Neural progenitor cell (in vitro differentiated cells): ENCODE measurements around the gene PPM1F.
"Not testable (repeated sequence)": the region's sequence is repeated elsewhere in the genome, so short reads cannot be mapped to it uniquely, and the experiment has no call there.

ENCODE experiments used
- EZH2 ChIP-seq: fragments of 200-600 bp; sonication (generic); IDR thresholded peaks from 2 replicates; pipeline ENCODE4 v1.6.1; 2017; ENCODE audit warnings: antibody characterized with exemption, mild to moderate bottlenecking, moderate library complexity
- EZH2phosphoT487 ChIP-seq: fragments of 200-600 bp; sonication (generic); IDR thresholded peaks from 2 replicates; pipeline ENCODE4 v1.6.1; 2017; ENCODE audit warnings: antibody characterized with exemption
- TF ChIP-seq, protein P1 (sequence below): fragments of 200-600 bp; sonication (generic); IDR thresholded peaks from 2 replicates; pipeline ENCODE4 v1.5.1; 2017; ENCODE audit warnings: antibody characterized with exemption, mild to moderate bottlenecking

DNA sequence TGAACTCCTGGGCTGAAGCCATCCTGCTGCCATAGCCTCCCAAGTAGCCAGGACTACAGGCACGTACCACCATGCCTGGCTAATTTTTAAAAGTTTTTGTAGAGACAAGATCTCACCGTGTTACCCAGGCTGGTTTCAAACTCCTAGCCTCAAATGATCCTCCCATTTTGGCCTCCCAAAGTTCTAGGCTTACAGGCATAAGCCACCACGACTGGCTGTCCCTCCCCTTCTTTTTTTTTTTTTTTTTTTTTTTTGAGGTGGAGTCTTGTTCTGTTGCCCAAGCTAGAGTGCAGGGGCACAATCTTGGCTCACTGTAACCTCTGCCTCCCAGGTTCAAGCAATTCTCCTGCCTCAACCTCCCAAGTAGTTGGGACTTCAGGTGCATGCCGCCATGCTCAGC is 77.7 kb downstream of the PPM1F start:
- TF ChIP-seq, protein P1, sequence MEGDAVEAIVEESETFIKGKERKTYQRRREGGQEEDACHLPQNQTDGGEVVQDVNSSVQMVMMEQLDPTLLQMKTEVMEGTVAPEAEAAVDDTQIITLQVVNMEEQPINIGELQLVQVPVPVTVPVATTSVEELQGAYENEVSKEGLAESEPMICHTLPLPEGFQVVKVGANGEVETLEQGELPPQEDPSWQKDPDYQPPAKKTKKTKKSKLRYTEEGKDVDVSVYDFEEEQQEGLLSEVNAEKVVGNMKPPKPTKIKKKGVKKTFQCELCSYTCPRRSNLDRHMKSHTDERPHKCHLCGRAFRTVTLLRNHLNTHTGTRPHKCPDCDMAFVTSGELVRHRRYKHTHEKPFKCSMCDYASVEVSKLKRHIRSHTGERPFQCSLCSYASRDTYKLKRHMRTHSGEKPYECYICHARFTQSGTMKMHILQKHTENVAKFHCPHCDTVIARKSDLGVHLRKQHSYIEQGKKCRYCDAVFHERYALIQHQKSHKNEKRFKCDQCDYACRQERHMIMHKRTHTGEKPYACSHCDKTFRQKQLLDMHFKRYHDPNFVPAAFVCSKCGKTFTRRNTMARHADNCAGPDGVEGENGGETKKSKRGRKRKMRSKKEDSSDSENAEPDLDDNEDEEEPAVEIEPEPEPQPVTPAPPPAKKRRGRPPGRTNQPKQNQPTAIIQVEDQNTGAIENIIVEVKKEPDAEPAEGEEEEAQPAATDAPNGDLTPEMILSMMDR: not testable (repeated sequence)
- not testable (repeated sequence) for TF ChIP-seq EZH2, EZH2phosphoT487
